NK-92 (cell line): ENCODE data around the gene BATF.

Source experiments
- DNase-seq: peaks from one replicate; lab custom pipeline; 2025; ENCODE audit not compliant: unreplicated experiment; lab: John Stamatoyannopoulos, UW

The BATF gene

DNA sequence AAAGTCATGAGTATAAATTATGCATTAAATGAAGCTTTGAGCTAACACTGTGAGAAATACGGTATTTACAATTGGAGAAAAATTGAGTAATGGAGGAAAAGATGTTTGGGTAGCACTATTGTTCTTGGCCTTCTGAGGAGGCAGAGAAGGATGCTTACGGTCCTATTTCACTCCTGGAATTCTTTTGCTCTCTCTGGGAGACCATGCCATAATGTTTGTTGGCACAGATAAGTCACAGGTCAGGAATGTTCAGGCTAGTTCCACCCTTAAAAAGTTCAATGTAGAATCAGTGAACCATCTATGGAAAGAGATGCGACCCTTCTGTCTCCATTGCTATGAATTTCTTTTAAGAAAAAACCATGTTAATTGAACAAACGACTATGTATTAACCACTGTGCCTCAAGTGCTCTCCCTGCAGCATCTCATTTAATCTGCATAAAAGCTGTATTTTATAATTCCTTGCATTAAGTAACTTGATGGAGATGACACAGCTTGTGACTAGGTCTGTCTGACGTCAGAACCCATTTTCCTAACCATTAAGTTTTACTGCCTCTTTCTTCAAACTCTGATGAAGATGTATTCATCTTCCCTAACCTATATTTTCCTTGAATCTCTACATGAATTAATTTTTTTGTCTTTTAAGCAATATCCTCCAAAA lies 9.5 kb downstream of the BATF start:
- DNase-seq, result no peak

DNA sequence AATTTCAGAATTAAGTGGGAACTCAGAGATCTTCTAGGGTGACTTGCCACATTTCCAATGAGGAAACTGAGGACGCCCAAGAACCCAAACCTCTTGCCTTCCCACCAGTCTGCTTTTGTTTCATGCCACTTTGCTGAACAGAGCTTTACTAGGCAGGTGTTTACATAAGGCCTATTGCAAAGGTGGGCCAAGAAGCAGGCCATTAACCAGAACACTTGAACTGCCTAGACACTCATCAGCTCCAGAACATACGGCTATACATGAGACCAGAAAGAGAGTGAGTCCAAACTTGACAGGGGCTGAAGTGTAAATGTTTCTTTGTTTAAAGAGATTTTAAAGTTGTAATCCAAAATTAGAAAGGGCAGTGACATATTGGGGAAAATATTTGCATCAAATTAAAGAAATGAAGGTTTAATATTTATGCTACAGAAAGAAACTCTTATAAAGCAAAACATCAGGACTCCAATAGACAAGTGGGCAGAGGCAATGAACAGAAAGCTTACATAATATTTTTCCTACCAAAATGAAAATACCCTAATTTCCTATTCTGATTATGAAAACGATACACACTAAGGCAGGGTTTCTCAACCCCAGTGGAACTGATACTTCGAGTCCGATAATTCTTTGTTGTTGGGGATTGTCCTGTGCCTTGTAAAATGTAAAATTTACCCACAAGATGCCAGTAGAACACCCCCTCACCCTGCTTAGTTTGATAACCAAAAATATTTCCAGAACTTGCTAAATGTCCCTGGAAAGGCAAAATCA lies 11.7 kb downstream of the BATF start:
- no peak for DNase-seq

DNA sequence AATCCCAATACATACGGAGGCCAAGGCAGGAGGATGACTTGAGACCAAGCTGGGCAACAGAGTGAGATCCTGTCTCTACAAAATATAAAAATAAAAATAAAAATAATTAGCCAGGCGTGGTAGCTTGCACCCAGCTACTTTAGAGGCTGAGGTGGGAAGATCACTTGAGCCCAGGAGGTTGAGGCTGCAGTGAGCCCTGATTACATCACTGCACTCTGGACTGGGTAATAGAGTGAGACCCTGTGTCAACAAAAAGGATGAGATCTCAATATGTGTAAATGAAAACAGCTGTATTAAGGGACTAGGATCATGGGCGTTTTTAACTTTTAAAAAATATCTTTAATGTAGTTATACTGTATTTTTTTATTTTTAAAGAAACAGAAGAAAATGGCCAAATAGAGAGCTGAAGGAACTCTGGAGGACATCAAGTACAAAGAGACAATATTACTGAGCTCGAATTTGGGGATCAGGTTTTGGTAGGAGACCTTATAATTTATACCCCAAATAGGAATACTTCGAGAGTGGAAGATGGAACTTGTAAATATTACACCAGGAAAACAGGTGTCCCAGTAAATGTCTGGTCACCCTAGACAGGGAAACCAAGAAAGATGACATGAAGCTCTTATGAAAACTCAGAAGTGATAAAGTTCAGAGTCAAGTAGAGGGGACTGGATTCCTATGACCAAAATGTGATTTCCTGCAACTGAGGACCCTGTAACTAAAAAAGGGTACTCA lies 13.1 kb downstream of the BATF start:
- no peak for DNase-seq

DNA sequence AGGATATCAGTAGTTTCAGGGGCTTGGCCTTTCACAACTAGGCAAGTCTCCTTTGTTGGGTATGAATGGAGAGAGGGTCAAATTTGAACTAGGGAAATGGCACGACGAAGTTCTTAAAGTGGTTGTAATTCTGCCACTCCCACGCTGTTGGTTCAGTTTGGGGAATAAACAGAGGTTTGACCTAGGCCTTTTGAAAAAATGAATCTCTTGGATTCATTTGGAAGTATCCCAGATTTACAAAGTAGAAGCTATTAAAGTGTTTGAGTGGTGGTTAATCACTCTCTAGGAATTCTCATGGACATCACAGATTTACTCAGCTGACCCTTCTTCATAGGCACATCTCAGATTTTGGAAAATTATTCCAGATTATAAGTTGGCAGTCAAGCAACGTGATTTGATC lies 14.8 kb downstream of the BATF start:
- DNase-seq, result no peak

DNA sequence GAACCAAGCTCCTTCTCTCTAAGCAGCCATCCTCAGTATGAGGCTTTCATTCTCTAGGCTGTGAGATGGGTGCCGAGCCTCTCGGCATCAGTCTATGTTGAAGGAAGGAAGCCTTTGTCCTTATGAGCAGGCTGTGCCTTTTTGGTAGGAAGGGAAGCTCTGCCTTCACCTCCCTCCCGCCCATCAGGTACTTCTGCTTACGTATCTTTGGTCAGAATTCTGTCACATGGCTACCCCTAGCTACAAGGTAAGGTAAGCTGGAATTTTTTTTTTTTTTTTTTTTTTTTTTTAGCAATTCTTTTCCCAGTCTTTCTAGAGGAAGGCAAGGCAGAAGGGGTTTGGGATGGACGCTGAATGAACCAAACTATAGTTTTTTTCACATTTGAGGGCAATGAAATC lies 16.9 kb downstream of the BATF start:
- DNase-seq, result no peak

DNA sequence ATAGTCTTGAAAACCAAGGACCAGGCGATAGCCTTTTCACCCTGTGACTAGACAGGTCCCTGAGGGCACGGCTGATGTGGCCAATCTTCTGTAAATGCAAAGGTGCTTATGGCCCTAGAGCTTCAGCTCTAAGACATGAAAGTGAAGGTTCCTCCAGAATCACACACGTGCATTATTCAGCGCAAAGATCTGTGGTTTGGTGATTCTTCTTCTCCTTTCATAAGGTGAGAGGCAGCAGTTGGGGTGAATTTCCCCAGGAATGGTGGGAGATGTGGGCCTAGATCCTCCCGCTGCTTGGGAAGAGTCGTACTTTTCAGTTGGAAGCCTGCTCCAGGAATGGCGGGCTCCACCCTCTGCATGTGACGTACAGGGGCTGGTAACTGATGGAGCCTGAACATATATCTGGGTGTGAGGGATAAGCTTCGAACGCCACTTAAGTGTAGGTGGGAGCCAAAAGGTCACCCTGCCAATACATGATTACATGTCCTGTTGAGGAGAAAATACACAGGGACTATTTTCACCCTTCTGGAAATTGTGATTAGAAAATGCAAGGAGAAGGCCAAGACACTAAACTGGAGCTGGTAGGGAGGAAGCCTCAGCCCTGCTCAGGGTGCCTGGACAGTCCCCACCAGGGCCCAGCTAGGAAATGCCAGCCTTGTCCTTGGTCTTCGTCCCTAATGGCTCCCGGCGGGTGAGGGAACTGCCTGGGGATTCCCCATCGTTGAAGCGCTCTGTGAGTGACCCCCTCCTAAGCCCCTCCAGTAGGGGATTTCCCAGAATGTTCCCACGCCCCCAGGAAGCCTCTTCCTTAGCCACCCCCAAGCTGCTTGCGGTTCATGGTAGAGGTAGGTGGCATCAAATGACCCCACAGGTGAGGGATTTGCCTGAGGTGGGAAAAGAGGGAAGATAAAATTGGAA lies 17.6 kb downstream of the BATF start:
- no peak for DNase-seq

DNA sequence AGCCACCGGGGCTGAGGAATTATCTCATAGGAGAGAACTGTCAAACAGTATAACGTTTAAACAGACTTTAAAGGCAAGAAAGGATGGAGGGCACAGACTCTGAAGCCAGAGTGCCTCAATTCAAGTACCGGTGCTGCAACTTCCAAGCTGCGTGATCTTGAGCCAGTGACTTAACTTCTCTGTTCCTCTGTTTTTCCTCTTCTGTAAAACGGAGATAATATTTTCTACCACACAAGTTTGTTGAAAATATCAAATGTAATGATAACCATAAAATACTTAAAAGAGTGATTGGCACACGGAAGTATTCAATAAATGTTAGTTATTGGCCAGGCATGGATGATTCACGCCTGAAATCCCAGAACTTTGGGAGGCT lies 18.2 kb downstream of the BATF start:
- DNase-seq, result no peak

DNA sequence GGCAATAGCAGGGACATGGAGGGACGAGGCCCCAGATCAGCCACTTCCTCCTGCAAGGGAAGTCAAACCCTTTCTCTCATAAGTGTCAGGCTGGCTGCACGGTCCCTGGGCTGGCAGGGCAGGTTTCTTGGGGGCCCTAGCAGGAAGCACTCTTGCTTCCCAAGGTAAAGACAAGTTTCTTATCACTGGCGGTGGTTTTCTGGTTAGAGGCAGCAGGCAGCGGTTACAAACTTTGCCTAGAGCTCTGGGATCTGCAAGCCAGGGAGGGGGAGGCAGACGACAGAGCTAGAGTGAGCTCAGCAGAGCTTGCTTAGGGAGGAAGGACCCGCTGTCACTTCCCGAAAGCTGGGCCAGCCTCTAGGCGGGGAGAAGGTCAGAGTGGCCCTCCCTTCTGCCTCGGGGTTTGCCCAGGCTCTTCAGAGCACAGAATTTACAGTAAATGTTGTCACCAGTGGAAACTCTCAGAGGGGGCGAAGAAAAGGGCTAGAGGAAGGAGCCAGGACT lies 20.4 kb downstream of the BATF start:
- DNase-seq, result no peak

DNA sequence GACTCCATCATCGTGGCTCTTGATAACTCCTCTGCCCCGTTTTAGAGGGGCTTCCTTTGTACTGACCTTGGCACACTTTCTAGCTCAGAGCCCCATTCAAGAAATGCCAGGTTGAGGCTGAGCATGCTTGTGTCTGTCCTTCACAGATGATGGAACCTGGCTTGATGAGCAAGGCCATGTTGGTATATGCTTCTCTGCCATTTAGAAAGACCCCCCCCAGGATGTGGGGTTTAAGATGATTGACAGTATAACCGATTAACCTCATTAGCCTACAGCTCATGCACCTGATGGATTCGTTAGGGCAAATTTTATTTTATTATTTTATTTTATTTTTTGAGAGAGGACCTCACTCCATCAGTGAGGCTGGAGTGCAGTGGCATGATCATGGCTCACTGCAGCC lies 21.0 kb downstream of the BATF start:
- DNase-seq, result no peak

DNA sequence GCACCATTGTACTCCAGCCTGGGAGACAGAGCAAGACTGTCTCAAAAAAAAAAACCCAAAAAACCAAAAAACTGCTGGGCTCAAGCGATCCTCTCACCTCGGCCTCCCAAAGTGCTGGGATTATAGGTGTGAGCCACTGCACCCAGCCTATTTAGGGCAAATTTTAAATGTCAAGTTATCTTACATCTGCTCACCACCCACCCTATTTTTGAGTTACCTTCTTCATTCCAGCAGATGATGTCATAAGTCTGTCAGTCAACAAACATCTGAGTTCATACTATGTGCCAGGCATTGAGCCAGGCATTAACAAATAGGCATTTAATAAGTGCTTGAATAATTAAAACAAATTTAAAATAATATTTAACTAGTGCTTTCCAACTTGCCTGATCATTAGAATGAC lies 21.5 kb downstream of the BATF start:
- DNase-seq, result no peak

DNA sequence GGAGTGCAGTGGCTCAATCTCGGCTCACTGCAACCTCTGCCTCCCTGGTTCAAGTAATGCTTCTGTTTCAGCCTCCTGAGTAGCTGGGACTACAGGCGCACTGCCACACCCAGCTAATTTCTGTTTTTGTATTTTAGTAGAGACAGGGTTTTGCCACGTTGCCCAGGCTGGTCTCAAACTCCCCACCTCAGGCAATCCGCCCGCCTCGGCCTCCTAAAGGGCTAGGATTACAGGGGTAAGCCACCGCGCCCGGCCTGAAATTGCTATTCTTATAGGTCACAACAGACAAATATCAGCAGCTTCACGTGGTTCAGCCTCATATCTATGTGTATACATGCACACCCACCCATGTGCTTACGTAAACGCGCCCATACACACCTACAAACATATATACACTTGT lies 23.6 kb downstream of the BATF start:
- no peak for DNase-seq

DNA sequence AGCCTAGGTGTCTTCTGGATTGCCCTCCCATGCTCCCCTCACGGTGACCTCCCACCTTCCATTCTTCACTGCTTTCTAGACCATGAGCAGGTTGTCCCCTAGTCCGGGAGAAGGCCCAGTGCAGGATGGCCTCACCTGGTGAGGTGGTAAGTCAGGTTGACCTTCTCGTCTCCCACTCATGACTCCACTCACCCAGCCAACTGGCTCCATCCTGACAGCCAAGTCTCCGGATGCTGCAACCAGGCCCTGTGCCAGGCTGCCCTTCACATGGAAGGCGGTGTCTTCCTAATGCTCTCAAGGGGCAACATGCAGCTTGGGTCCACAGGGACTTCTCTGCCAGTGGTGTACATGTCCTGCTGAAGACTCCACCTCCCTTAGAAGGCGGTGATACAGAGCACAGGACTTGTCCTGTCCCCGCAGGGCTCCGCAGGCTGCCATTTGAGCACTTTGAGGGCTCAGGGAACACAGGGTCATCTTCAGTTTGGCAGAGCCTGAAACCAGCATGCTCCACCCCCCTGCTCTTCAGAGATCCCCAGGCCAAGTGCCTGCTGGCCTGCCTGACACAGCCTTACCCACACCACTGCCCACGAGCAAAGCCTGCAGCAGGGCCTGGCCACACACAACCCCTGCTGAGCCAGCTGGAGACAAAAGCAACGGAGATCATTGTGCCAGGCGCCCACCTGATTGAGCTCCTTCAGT lies 25.4 kb downstream of the BATF start:
- no peak for DNase-seq

DNA sequence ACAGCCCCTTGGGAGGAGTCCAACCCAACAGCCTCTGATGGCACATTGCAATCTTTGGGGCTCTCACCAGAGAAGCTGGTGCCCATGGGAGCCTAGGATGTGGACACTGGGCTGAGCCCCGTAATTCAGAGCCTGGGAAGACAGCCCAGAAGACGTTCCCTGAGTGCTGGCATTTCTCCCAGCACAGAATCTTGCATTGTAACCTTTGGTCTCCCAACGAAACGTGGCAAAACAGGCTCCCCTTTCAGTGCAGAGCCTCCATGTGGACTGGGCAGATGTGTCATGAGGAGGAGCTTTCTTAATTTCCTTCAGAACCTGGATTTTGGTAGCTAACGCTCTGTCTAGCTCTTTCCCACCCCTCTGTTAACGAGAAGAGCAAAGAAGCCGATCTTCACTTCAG lies 26.3 kb downstream of the BATF start:
- DNase-seq, result no peak

DNA sequence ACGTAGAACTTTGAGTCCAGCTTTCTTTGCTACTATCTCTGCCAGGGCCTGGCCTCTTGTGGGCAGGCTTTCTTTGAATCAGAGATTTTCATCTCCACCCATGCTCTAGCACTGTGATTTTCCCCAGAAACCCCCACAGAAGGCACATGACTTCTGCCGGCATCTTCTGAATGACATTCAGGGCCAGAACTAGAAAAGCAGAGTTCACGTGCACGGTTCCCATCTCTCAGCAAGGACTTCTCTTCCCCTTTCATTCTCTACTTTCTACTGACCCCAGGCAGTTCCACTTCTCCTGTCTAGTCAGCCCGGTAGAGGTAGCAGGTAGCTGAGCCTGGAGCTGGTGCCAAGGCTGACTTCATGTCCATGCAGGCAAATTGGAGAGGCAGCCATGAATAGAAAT lies 26.9 kb downstream of the BATF start:
- no peak for DNase-seq

DNA sequence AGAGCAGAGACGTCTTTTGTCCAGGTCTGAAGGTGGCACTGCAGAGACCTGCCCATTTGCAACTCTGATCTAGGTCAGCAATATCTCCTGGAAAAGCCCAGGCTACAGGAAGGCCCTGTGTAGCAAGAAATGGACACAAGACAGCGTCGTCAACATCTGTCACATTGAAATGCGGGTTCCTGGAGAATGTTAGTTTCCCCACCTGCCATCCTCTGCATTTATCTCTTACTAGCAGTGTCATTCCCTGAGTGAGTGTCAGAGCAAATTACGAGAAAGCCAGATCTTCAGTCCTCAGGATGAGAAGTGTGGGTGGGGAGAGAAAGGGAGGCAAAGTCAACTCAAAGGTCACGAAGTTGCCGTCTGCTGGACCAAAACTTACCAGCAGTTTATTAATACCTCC lies 28.8 kb downstream of the BATF start:
- no peak for DNase-seq

DNA sequence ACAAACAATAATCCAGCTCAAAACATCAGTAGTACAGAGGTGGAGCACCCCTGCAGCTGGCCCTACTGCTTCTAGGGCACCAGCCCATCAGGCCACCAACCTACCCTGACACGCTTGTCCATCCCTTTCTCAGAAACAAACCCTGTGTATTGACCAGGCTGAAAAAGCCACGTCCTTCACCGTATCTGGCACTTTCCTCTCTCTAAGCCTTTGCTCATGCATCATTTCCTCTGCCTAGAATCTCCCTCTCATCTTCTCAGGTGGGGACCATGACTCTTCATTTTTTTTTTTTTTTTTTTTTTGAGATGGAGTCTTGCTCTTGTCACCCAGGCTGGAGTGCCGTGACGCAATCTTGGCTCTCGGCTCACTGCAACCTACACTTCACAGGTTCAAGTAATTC lies 30.9 kb downstream of the BATF start:
- DNase-seq, result no peak

DNA sequence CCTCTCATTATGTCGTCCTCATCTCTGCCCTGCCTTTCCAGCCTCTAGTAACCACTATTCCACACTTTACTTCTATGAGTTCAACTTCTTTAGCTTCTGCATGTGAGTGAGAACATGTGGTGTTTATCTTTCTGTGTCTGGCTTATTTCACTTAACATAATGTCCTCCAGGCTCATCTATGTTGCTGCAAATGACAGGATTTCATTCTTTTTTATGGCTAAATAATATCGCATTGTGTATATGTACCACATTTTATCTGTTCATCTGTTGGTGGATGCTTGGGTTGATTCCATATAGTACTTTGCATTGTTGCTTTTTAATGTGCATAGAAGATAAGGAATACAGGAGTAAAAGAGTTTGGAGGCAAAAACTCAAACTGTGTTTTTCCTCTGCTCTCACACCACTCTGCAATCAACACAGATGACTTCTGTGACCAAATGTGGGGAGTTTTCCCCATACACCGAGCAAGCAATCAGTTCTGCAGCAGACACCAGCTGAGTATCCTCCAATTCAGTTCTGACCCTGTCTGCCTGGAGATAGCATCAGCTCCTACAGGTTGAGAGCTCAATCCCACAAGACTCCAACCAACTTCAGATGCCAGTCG lies 31.6 kb downstream of the BATF start:
- no peak for DNase-seq

DNA sequence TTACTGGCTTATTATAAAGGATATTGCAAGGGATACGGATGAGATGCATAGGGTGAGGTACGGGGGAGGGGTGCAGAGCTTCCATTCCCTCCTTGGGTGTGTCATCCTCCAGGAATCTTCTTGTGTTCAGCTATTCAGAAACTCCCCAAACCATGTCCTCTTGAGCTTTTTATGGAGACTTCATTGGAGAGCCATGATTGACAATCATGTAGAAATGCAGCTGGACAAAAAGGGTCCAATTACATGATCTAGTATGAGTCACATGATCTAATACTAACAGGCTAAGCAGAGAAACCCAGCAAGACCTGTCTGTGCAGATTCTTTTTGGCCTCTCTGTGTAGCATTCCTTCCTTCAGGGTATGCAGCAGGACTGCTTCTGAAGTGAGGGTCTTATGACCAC lies 32.2 kb downstream of the BATF start:
- DNase-seq, result no peak

DNA sequence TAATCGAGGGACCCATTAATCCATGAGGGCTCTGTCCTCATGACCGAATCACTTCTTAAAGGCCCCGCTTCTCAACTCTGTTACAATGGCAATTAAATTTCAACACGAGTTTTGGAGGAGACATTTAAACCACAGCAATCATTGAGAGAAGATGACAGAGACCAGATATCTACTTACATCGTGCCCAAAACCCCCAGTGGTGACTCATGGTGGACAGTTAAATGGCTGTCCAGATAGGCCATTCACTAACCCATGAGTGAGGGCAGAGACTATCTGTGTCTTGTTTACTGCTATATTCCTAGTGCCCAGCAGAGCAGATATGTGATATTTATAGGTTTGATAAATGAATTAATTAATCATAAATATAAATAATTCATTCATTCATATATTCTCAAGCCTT lies 36.2 kb downstream of the BATF start:
- no peak for DNase-seq

DNA sequence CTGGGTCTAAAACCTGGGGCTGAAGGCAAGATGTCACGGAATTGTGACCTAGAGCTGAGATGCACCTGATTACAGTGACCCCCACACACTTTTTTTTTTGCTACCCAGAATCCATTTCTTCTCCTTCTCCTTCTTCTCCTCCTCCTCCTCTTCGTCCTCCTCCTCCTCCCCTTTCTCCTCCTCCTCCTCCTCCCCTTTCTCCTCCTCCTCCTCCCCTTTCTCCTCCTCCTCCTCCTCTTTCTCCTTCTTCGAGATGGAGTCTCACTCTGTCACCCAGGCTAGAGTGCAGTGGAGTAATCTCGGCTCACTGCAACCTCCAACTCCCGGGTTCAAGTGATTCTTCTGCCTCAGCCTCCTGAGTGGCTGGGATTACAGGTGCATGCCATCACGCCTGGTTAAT lies 36.8 kb downstream of the BATF start:
- DNase-seq, result no peak
